HG02798 (cell line): Measurements from ENCODE around the gene SMIM1.

ENCODE experiments used
- ATAC-seq: cut with Tn5 transposase; IDR thresholded peaks from one replicate; pipeline ENCODE4 v1.9.1; 2021; ENCODE audit warnings: mild to moderate bottlenecking; ENCODE audit not compliant: unreplicated experiment, poor library complexity

The SMIM1 gene

GRCh38 chr1:3817138-3817740 is 44.7 kb downstream of the SMIM1 start:
- no peak for ATAC-seq

- no peak for ATAC-seq
These were observed 45.5 kb downstream of the SMIM1 start for GRCh38 chr1:3817821-3818597.

DNA sequence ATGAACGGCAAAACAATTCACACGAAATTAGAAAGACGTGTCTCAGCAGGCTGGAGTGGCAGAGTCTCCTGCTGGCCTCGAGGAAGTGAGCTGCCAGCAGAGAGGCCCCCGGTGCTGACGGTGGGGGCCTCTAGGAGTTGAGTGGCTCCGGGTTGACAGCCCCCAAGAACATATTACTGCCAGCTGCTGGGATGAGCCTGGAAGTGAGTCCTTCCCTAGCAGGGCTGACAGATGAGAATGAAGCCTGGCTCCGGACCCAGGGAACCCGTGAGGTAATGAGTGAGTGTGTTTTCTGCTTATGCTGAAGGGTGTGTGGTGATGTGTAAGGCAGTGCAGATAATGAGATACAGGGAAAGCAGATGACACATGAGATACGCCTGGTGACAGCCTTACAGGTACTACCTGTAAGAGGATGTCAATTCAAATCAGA is 47.2 kb downstream of the SMIM1 start:
- ATAC-seq: no peak

DNA sequence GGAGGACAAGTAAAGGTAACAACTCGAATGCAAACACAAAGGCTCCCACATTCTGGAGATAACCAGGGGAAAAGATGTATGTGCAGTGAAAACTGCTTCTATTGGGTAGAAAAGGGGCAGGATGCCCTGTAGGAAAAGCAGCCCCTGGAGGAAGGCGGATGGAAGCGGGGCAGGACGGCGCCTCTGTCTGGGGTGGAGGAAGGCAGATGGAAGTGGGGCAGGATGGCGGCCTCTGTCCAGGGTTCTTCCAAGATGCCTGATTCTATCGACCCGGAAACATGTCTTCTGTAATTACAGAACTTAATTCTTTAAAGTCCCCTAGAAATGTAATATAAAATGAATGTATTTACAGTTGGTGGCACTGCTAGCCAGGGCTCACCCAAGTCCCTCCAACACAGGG is 47.8 kb downstream of the SMIM1 start:
- no peak for ATAC-seq

GRCh38 chr1:3821004-3821403 is 48.5 kb downstream of the SMIM1 start:
- ATAC-seq: no peak

DNA sequence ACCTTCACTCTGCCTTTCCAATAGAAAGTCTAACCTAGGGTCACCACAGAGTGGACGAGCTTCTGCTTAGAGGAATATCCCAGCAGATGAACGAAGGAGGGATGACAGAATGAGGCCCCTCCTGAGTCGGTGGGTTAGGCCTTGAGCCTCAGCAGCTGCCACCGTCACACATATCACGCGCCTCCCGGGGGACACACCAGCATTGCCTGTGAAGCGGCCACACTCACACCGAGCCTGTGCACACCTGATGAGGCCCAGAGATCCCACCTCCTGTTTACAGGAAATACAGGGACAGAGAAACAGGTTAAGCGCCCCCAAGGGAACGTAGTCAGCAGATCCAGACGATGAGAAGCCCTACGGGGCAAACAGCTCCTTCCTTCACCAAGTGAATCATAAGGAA is 48.9 kb downstream of the SMIM1 start:
- ATAC-seq: no peak

- no peak for ATAC-seq
These were observed 49.4 kb downstream of the SMIM1 start for GRCh38 chr1:3821908-3822307.

GRCh38 chr1:3822421-3822820 is 49.9 kb downstream of the SMIM1 start:
- no peak for ATAC-seq

DNA sequence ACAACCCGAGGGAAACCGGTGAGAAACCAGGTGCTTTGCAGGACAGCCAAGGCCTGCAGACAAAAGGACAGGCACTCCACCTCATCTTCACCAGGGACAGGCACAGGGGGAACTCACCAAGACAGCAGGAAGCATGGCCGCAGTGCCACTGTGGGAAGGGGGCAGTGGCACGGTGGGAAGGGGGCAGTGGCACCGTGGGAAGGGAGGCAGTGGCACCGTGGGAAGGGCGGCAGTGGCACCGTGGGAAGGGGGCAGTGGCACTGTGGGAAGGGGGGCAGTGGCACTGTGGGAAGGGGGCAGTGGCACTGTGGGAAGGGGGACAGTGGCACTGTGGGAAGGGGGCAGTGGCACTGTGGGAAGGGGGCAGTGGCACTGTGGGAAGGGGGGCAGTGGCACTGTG is 52.1 kb downstream of the SMIM1 start:
- no peak for ATAC-seq

GRCh38 chr1:3825356-3825755 is 52.8 kb downstream of the SMIM1 start:
- ATAC-seq: no peak
